OCI-LY1 (cell line): ENCODE results near the gene ZNF91.

Experiments
- EZH2 ChIP-seq: fragments of 200-600 bp; sonication (generic), shearing (Covaris generic); IDR thresholded peaks from 2 replicates; pipeline ENCODE4 v1.8.0; 2017; ENCODE audit warnings: borderline replicate concordance, mixed run types, mild to moderate bottlenecking, antibody characterized with exemption, low read length, moderate library complexity, mixed read lengths
- TF ChIP-seq, protein P1 (sequence below): fragments of 200-600 bp; sonication (generic), shearing (Covaris generic); IDR thresholded peaks from 2 replicates; pipeline ENCODE4 v1.5.1; 2017; ENCODE audit warnings: mild to moderate bottlenecking, antibody characterized with exemption, low read length, moderate library complexity, mixed read lengths

DNA sequence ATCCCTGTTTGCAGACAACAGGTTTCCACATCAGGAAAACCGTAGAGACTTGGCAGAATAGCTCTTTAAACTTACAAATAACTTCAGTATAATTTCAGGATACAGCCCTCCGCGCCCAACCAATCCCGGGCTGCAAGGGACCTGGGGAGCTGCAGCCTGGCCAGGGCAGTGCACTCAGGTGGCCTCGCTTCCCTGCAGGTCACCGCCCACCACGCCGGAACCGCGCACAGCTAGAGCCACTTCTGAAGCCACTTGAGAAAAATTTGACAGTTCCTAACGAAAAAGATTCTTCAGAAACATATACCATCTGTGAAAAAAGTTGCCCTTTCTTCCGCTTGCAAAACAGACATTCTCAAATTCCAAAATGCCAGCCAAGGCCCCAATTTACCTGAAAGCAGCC is 11.1 kb downstream of the ZNF91 start:
- TF ChIP-seq, protein P1, sequence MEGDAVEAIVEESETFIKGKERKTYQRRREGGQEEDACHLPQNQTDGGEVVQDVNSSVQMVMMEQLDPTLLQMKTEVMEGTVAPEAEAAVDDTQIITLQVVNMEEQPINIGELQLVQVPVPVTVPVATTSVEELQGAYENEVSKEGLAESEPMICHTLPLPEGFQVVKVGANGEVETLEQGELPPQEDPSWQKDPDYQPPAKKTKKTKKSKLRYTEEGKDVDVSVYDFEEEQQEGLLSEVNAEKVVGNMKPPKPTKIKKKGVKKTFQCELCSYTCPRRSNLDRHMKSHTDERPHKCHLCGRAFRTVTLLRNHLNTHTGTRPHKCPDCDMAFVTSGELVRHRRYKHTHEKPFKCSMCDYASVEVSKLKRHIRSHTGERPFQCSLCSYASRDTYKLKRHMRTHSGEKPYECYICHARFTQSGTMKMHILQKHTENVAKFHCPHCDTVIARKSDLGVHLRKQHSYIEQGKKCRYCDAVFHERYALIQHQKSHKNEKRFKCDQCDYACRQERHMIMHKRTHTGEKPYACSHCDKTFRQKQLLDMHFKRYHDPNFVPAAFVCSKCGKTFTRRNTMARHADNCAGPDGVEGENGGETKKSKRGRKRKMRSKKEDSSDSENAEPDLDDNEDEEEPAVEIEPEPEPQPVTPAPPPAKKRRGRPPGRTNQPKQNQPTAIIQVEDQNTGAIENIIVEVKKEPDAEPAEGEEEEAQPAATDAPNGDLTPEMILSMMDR, result no peak
- no peak for TF ChIP-seq EZH2
